Cardiac muscle cell (in vitro differentiated cells and primary cell): ENCODE measurements around the gene STX18. TPM values are rescaled to one million over a fixed set of nuclear protein-coding genes. Genes with fewer than 3 reads are reported as not detected.

ENCODE experiments used
- DNase-seq, 2 donors: peaks; one replicate each; pipeline versions ENCODE4 v3.0.0 to v3.0.0-alpha.2; 2010 to 2017; ENCODE audit warnings: low read depth in 1 of 2, low spot score in 1 of 2
- H3K27ac ChIP-seq: fragments of 200-600 bp; sonication (generic); 2 replicates; pipeline ENCODE4 v1.5.1; 2016
- H3K27me3 ChIP-seq: fragments of 200-600 bp; sonication (generic); 2 replicates; pipeline ENCODE4 v1.6.0; 2016; ENCODE audit warnings: control low read depth
- H3K36me3 ChIP-seq: fragments of 200-600 bp; sonication (generic); 2 replicates; pipeline ENCODE4 v1.5.1; 2016; ENCODE audit warnings: control low read depth
- H3K4me1 ChIP-seq: fragments of 200-600 bp; sonication (generic); 2 replicates; pipeline ENCODE4 v1.8.1; 2017; ENCODE audit warnings: low read depth, mild to moderate bottlenecking, mixed run types
- H3K4me3 ChIP-seq: fragments of 200-600 bp; sonication (generic); 2 replicates; pipeline ENCODE4 v1.5.1; 2016; ENCODE audit warnings: mild to moderate bottlenecking
- H3K9me3 ChIP-seq: fragments of 200-600 bp; sonication (generic); 2 replicates; pipeline ENCODE4 v1.5.1; 2017; ENCODE audit warnings: low read depth, mild to moderate bottlenecking, control low read depth
- CTCF ChIP-seq: IDR thresholded peaks from 2 replicates; pipeline ENCODE4 v1.5.1; 2012; ENCODE audit warnings: low read depth, mild to moderate bottlenecking, low read length
- polyA plus RNA-seq: library from polyadenylated mRNA; unstranded; fragments of >200 nt; fragmentation: Nextera tagmentation; extraction: Ambion mirVana; gene quantifications from 2 replicates; pipeline ENCODE4 v1.2.1, GENCODE V29; 2016
- total RNA-seq: library from RNA; depleted of rRNA; stranded (reverse); fragments of >200 nt; gene quantifications from 2 replicates; pipeline ENCODE4 v1.2.3, GENCODE V29; 2016

STX18 gene
- total and polyA plus RNA-seq, 2 experiments from 2014 or later = 29.8 to 63.3 TPM

GRCh38 chr4:4549534-4549933, 7.7 kb upstream of the STX18 start:
- H3K9me3 ChIP-seq = no peaks in the 10 kb centered on the region
- H3K36me3 ChIP-seq = peaks cover 10% of the 10 kb centered on the region
- no peaks in the 10 kb centered on the region for H3K4me1 ChIP-seq
- TF ChIP-seq CTCF = no peak
- H3K4me3 ChIP-seq = no peak overlapping the region
- no peak overlapping the region for H3K27ac ChIP-seq
- no peaks in the 10 kb centered on the region for H3K27me3 ChIP-seq
- DNase-seq = no peak

GRCh38 chr4:4542774-4543485, 1.1 kb upstream of the STX18 start:
- H3K4me3 ChIP-seq = peak overlapping the region; percentile 57
- H3K27me3 ChIP-seq = no peaks in the 10 kb centered on the region
- peak in 1 of 2 donors; percentile 7 for DNase-seq
- no peak overlapping the region for H3K27ac ChIP-seq
- H3K36me3 ChIP-seq = peaks cover 7% of the 10 kb centered on the region
- no peaks in the 10 kb centered on the region for H3K9me3 ChIP-seq
- TF ChIP-seq CTCF = no peak
- H3K4me1 ChIP-seq = peaks cover 13% of the 10 kb centered on the region

GRCh38 chr4:4541040-4541631, 712 bp downstream of the STX18 start:
- no peak for TF ChIP-seq CTCF
- DNase-seq = peak; percentile 35 to 63
- Histone ChIP-seq H3K27ac (peak overlapping the region; percentile 25), H3K4me3 (peak overlapping the region; percentile 57), H3K4me1 (peaks cover 13% of the 10 kb centered on the region), H3K27me3 (no peaks in the 10 kb centered on the region), H3K36me3 (peaks cover 3% of the 10 kb centered on the region), H3K9me3 (no peaks in the 10 kb centered on the region)

GRCh38 chr4:4539481-4539880, 2.4 kb downstream of the STX18 start:
- H3K27me3 ChIP-seq = no peaks in the 10 kb centered on the region
- H3K36me3 ChIP-seq = no peaks in the 10 kb centered on the region
- no peak overlapping the region for H3K27ac ChIP-seq
- no peak for DNase-seq
- no peak for TF ChIP-seq CTCF
- H3K4me3 ChIP-seq = no peak overlapping the region
- peaks cover 13% of the 10 kb centered on the region for H3K4me1 ChIP-seq
- no peaks in the 10 kb centered on the region for H3K9me3 ChIP-seq

- H3K27ac ChIP-seq = no peak overlapping the region
- H3K4me3 ChIP-seq = no peak overlapping the region
- DNase-seq = no peak
- no peak for TF ChIP-seq CTCF
- peaks cover 5% of the 10 kb centered on the region for H3K4me1 ChIP-seq
- no peaks in the 10 kb centered on the region for H3K36me3 ChIP-seq
- no peaks in the 10 kb centered on the region for H3K27me3 ChIP-seq
- no peaks in the 10 kb centered on the region for H3K9me3 ChIP-seq
These were observed 6.3 kb downstream of the STX18 start for GRCh38 chr4:4535590-4535989.
